Measurements from ENCODE around the gene PARD3.

- TF ChIP-seq CTCF (IDR thresholded peaks at IDR 0.05) (no peak), POLR2A (IDR thresholded peaks at IDR 0.05) (no peak)
Observed at GRCh38 chr10:34584164-34584563, 230.9 kb downstream of the PARD3 start.
